ENCODE measurements around the gene NPY.

Gene NPY

DNA sequence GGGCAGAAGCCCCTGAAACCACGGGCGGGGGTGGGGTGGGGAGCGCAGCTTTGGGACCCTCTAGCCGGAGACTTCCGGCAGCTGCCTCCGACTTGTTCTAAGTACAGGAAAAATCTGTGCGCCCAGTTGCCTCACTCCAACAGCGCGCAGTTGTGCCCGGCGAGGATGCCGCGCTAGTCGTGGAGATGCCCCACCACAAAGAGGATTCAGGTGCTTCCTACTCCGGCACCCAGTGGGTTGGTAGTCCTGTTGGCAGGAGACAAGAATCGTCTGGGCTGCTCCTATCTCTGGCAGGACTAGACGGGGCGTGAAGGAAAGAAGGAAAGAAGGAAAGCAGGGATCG, 465 bp upstream of the NPY start:
- Histone ChIP-seq H3K4me3 (no peak overlapping the region), H3K27me3 (peaks cover 0 to 47% of the 10 kb centered on the region in 2 donors), H3K4me1 (peaks cover 0 to 19% (median 11%) of the 10 kb centered on the region in 4 donors), H3K9me3 (no peaks in the 10 kb centered on the region), H3K36me3 (no peaks in the 10 kb centered on the region), H3K27ac (no peak overlapping the region)
- no peak for DNase-seq
- TF ChIP-seq, protein P1, sequence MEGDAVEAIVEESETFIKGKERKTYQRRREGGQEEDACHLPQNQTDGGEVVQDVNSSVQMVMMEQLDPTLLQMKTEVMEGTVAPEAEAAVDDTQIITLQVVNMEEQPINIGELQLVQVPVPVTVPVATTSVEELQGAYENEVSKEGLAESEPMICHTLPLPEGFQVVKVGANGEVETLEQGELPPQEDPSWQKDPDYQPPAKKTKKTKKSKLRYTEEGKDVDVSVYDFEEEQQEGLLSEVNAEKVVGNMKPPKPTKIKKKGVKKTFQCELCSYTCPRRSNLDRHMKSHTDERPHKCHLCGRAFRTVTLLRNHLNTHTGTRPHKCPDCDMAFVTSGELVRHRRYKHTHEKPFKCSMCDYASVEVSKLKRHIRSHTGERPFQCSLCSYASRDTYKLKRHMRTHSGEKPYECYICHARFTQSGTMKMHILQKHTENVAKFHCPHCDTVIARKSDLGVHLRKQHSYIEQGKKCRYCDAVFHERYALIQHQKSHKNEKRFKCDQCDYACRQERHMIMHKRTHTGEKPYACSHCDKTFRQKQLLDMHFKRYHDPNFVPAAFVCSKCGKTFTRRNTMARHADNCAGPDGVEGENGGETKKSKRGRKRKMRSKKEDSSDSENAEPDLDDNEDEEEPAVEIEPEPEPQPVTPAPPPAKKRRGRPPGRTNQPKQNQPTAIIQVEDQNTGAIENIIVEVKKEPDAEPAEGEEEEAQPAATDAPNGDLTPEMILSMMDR (IDR thresholded peaks at IDR 0.05), result no peak
- intact Hi-C loops (cut with DNase I; ENCODE audit: low total_unique reads), result no loop called here

DNA sequence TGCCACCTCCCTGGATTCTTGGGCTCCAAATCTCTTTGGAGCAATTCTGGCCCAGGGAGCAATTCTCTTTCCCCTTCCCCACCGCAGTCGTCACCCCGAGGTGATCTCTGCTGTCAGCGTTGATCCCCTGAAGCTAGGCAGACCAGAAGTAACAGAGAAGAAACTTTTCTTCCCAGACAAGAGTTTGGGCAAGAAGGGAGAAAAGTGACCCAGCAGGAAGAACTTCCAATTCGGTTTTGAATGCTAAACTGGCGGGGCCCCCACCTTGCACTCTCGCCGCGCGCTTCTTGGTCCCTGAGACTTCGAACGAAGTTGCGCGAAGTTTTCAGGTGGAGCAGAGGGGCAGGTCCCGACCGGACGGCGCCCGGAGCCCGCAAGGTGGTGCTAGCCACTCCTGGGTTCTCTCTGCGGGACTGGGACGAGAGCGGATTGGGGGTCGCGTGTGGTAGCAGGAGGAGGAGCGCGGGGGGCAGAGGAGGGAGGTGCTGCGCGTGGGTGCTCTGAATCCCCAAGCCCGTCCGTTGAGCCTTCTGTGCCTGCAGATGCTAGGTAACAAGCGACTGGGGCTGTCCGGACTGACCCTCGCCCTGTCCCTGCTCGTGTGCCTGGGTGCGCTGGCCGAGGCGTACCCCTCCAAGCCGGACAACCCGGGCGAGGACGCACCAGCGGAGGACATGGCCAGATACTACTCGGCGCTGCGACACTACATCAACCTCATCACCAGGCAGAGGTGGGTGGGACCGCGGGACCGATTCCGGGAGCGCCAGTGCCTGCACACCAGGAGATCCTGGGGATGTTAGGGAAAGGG, 913 bp downstream of the NPY start:
- peak overlapping the region in 1 of 2 donors; percentile 4 for H3K4me3 ChIP-seq
- TF ChIP-seq, protein P1 (IDR thresholded peaks at IDR 0.05), result no peak
- H3K36me3 ChIP-seq, result no peaks in the 10 kb centered on the region

DNA sequence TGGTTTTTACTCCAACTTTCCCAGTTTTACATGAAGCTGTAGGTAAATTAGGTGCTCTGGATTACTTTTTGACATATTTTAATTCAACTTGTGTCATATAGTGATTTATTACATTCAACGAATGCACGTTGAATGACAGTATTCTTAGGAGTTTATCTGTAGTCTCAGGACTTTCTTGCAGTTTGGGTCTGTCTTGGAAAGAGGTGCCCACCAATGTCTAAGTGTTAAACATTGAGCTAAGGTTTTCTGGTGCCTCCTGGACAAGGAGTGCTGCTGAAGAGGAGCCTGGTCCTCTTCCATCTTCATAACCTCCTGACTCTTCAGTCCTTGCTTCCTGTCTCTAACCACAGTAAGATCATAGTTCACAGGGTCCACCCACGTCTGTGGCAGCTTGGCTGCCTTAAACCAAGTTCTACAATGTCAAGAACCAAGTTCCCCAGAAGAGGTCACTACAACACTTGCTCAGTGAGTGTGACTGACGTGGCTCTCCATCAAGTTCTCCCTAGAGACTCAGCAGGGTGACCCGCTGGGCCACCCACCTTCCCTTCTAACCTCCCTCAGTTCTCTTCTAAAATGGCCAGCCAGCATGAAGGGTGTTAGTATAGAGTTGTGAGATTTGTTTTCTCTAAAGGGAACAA, 6.1 kb downstream of the NPY start:
- TF ChIP-seq, protein P1 (IDR thresholded peaks at IDR 0.05), result peak in 1 of 2 experiments; percentile 33
- peaks cover 0 to 15% of the 10 kb centered on the region in 2 donors for H3K27me3 ChIP-seq
- H3K27ac ChIP-seq, result no peak overlapping the region
- peaks cover 0 to 8% (median 2%) of the 10 kb centered on the region in 4 donors for H3K4me1 ChIP-seq
- no peak for DNase-seq
- no peaks in the 10 kb centered on the region for H3K9me3 ChIP-seq
- intact Hi-C loops (cut with DNase I; ENCODE audit: low total_unique reads), result no loop called here
- no peak overlapping the region for H3K4me3 ChIP-seq
- no peaks in the 10 kb centered on the region for H3K36me3 ChIP-seq

More for the DNA sequence above, 913 bp downstream of the NPY start:
- Histone ChIP-seq H3K27ac (no peak overlapping the region), H3K4me1 (peaks cover 0 to 19% (median 11%) of the 10 kb centered on the region in 4 donors), H3K9me3 (no peaks in the 10 kb centered on the region), H3K27me3 (peaks cover 0 to 43% of the 10 kb centered on the region in 2 donors)
- intact Hi-C loops (cut with DNase I; ENCODE audit: low total_unique reads), result no loop called here
- DNase-seq, result no peak

- intact Hi-C loops (cut with DNase I; ENCODE audit: low total_unique reads), result no loop called here
- Histone ChIP-seq H3K36me3 (no peaks in the 10 kb centered on the region), H3K4me3 (no peak overlapping the region), H3K4me1 (peaks cover 0 to 4% (median 2%) of the 10 kb centered on the region in 4 donors), H3K27ac (no peak overlapping the region), H3K9me3 (no peaks in the 10 kb centered on the region), H3K27me3 (peaks cover 0 to 7% of the 10 kb centered on the region in 2 donors)
- TF ChIP-seq, protein P1 (IDR thresholded peaks at IDR 0.05), result no peak
- no peak for DNase-seq
Observed at GRCh38 chr7:24291271-24291670, 7.3 kb downstream of the NPY start.

DNA sequence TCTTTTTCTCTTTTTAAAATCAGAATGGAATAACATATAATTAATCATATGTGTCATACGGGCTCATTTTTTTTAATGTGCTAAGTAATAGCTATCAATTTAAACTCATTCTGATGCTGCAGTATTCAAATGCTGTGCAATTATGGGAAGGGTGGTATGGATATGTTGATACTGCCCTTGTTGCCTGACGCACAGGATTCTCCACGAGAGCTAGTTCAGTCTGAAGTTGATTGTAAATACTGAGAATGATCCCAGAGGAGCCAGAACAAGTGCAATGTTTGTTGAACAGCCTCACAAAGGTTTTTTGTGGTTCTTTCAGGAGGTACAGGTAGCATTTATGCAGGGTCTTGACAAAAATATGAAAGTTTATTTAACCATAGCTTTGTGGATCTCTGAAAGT, 13.4 kb downstream of the NPY start:
- DNase-seq, result no peak
- Histone ChIP-seq H3K27me3 (no peaks in the 10 kb centered on the region), H3K36me3 (no peaks in the 10 kb centered on the region), H3K4me1 (no peaks in the 10 kb centered on the region), H3K27ac (no peak overlapping the region), H3K4me3 (no peak overlapping the region), H3K9me3 (no peaks in the 10 kb centered on the region)
- intact Hi-C loops (cut with DNase I; ENCODE audit: low total_unique reads), result no loop called here
- TF ChIP-seq, protein P1 (IDR thresholded peaks at IDR 0.05), result no peak
